IMR-90 (cell line): ENCODE results near the gene PALM. TPM values are rescaled to one million over a fixed set of nuclear protein-coding genes. Genes with fewer than 3 reads are reported as not detected.

ENCODE experiments used
- ATAC-seq: fragments of 200-7000 bp; cut with Tn5 transposase; 2 replicates; pipeline ENCODE4 v1.9.1; 2020; ENCODE audit warnings: low read depth, mild to moderate bottlenecking, moderate library complexity
- BruUV-seq: library from RNA; stranded (reverse); fragments of 400-500 nt; replicated peaks from 2 replicates; lab custom pipeline; 2021; lab: Mats Ljungman, UMichigan
- CTCF ChIA-PET: fragments of 300-600 bp; formaldehyde crosslinking; extraction: SDS; loops from one replicate; lab custom pipeline; 2021; ENCODE audit warnings: antibody characterized with exemption; lab: Yijun Ruan, JAX
- POLR2A ChIA-PET: fragments of 300-600 bp; sonication (Branson Sonifier 250); formaldehyde crosslinking; loops from one replicate; lab custom pipeline; 2022; ENCODE audit warnings: antibody characterized with exemption; ENCODE audit not compliant: unreplicated experiment; lab: Charles Lee
- DNase-seq: peaks from one replicate; pipeline ENCODE4 v3.0.0; 2013
- H2AFZ ChIP-seq: replicated peaks from 2 replicates; pipeline ENCODE3; 2013; ENCODE audit warnings: low read length, mild to moderate bottlenecking; ENCODE audit not compliant: poor library complexity
- H2AK5ac ChIP-seq: 2 replicates; pipeline ENCODE4 v1.6.1; 2013; ENCODE audit warnings: low read depth, low read length, inconsistent platforms
- H2AK9ac ChIP-seq: replicated peaks from 2 replicates; pipeline ENCODE3; 2013; ENCODE audit warnings: mild to moderate bottlenecking, low read depth, low read length, moderate library complexity; ENCODE audit not compliant: poor library complexity
- H2BK120ac ChIP-seq: 2 replicates; pipeline ENCODE4 v1.6.1; 2013; ENCODE audit warnings: low read depth, low read length, inconsistent platforms
- H2BK15ac ChIP-seq: 3 replicates; pipeline ENCODE4 v1.6.1; 2013; ENCODE audit warnings: low read depth, low read length, inconsistent platforms
- H2BK20ac ChIP-seq: 2 replicates; pipeline ENCODE4 v1.6.1; 2013; ENCODE audit warnings: low read depth, mild to moderate bottlenecking, inconsistent platforms, low read length, moderate library complexity
- H2BK5ac ChIP-seq: 2 replicates; pipeline ENCODE4 v1.6.1; 2013; ENCODE audit warnings: mild to moderate bottlenecking, low read depth, low read length, inconsistent platforms; ENCODE audit not compliant: poor library complexity, severe bottlenecking
- H3K14ac ChIP-seq: replicated peaks from 2 replicates; pipeline ENCODE4 v1.6.1; 2013; ENCODE audit warnings: low read depth, low read length, inconsistent platforms
- H3K18ac ChIP-seq: 2 replicates; pipeline ENCODE4 v1.6.1; 2013; ENCODE audit warnings: low read depth, low read length, control low read depth
- H3K23ac ChIP-seq: 2 replicates; pipeline ENCODE4 v1.6.1; 2013; ENCODE audit warnings: low read depth, low read length, inconsistent platforms
- H3K27ac ChIP-seq: 2 replicates; pipeline ENCODE4 v1.5.1; 2013; ENCODE audit warnings: mild to moderate bottlenecking, control low read depth, low read length; ENCODE audit not compliant: insufficient read depth
- H3K27me3 ChIP-seq: 2 replicates; pipeline ENCODE4 v1.6.1; 2013; ENCODE audit warnings: low read length; ENCODE audit not compliant: control insufficient read depth, insufficient read depth
- H3K36me3 ChIP-seq: 2 replicates; pipeline ENCODE4 v1.6.1; 2013; ENCODE audit warnings: low read length, mixed read lengths; ENCODE audit not compliant: control insufficient read depth, insufficient read depth
- H3K4ac ChIP-seq: 2 replicates; pipeline ENCODE4 v1.6.1; 2013; ENCODE audit warnings: low read depth, low read length, inconsistent platforms
- H3K4me1 ChIP-seq: 2 replicates; pipeline ENCODE4 v1.6.1; 2013; ENCODE audit warnings: low read length, mixed read lengths; ENCODE audit not compliant: control insufficient read depth, insufficient read depth
- H3K4me2 ChIP-seq: 2 replicates; pipeline ENCODE4 v1.6.1; 2013; ENCODE audit warnings: low read depth, mild to moderate bottlenecking, control low read depth, low read length, moderate library complexity
- H3K4me3 ChIP-seq: 2 replicates; pipeline ENCODE4 v1.5.1; 2013; ENCODE audit warnings: low read depth, mild to moderate bottlenecking, control low read depth, low read length, moderate library complexity; ENCODE audit not compliant: insufficient read depth
- H3K56ac ChIP-seq: 2 replicates; pipeline ENCODE4 v1.6.1; 2013; ENCODE audit warnings: low read length, inconsistent platforms; ENCODE audit not compliant: insufficient read depth; ENCODE audit errors: extremely low read depth
- H3K79me1 ChIP-seq, 2 experiments: 2 replicates each; pipeline ENCODE4 v1.6.1; 2013; ENCODE audit warnings: low read length in 2 of 2, inconsistent platforms in 1 of 2, low read depth in 1 of 2
- H3K9ac ChIP-seq: 2 replicates; pipeline ENCODE4 v1.6.1; 2013; ENCODE audit warnings: low read depth, low read length, control low read depth
- H3K9me1 ChIP-seq: 2 replicates; pipeline ENCODE4 v1.6.1; 2013; ENCODE audit warnings: low read length, inconsistent platforms; ENCODE audit not compliant: insufficient read depth
- H3K9me3 ChIP-seq: 2 replicates; pipeline ENCODE4 v1.6.1; 2013; ENCODE audit warnings: low read length; ENCODE audit not compliant: control insufficient read depth, insufficient read depth
- H4K20me1 ChIP-seq: 2 replicates; pipeline ENCODE4 v1.6.1; 2013; ENCODE audit warnings: low read length, inconsistent platforms; ENCODE audit not compliant: insufficient read depth
- H4K5ac ChIP-seq: 2 replicates; pipeline ENCODE4 v1.6.1; 2013; ENCODE audit warnings: mild to moderate bottlenecking, low read depth, low read length, control low read depth
- H4K8ac ChIP-seq, 2 experiments: 2 replicates each; pipeline ENCODE4 v1.6.1; 2013; ENCODE audit warnings: low read depth in 2 of 2, low read length in 2 of 2, control low read depth in 1 of 2, inconsistent platforms in 1 of 2
- H4K91ac ChIP-seq: 2 replicates; pipeline ENCODE4 v1.6.1; 2013; ENCODE audit warnings: low read depth, low read length, inconsistent platforms; ENCODE audit not compliant: insufficient read depth
- BHLHE40 ChIP-seq: fragments of 150-350 bp; IDR thresholded peaks from 2 replicates; pipeline ENCODE4 v1.6.1; 2016; ENCODE audit warnings: mild to moderate bottlenecking, low read depth, low read length
- CEBPB ChIP-seq: IDR thresholded peaks from 2 replicates; pipeline ENCODE4 v1.6.1; 2012; ENCODE audit warnings: low read depth, low read length, improper control_type of control experiment
- CHD1 ChIP-seq: IDR thresholded peaks from 2 replicates; pipeline ENCODE4 v1.6.1; 2012; ENCODE audit warnings: low read depth, low read length, improper control_type of control experiment
- CTCF ChIP-seq: conservative IDR thresholded peaks from 2 replicates; pipeline ENCODE4 v1.5.1; 2012; ENCODE audit warnings: mild to moderate bottlenecking, low read depth, low read length, improper control_type of control experiment
- FOS ChIP-seq: fragments of 150-350 bp; IDR thresholded peaks from 2 replicates; pipeline ENCODE4 v1.6.1; 2016; ENCODE audit warnings: low read depth, low read length
- MAFK ChIP-seq: IDR thresholded peaks from 2 replicates; pipeline ENCODE4 v1.6.1; 2012; ENCODE audit warnings: low read depth, low read length, improper control_type of control experiment
- MAZ ChIP-seq: IDR thresholded peaks from 2 replicates; pipeline ENCODE4 v1.6.1; 2012; ENCODE audit warnings: low read depth, mild to moderate bottlenecking, low read length, improper control_type of control experiment, moderate library complexity, borderline replicate concordance
- MXI1 ChIP-seq: IDR thresholded peaks from 2 replicates; pipeline ENCODE4 v1.6.1; 2012; ENCODE audit warnings: low read depth, mild to moderate bottlenecking, low read length, moderate library complexity, borderline replicate concordance
- NFE2L2 ChIP-seq: fragments of 150-350 bp; IDR thresholded peaks from 2 replicates; pipeline ENCODE4 v1.6.1; 2016; ENCODE audit warnings: low read depth, mild to moderate bottlenecking, low read length
- POLR2A ChIP-seq: IDR thresholded peaks from 2 replicates; pipeline ENCODE4 v1.6.1; 2012; ENCODE audit warnings: mild to moderate bottlenecking, low read depth, low read length
- RAD21 ChIP-seq: IDR thresholded peaks from 2 replicates; pipeline ENCODE4 v1.6.1; 2012; ENCODE audit warnings: low read length, improper control_type of control experiment
- RCOR1 ChIP-seq: IDR thresholded peaks from 2 replicates; pipeline ENCODE4 v1.6.1; 2012; ENCODE audit warnings: mild to moderate bottlenecking, low read length, improper control_type of control experiment; ENCODE audit not compliant: insufficient replicate concordance
- RFX5 ChIP-seq: IDR thresholded peaks from 2 replicates; pipeline ENCODE4 v1.8.0; 2012; ENCODE audit warnings: low read depth, mild to moderate bottlenecking, low read length, moderate library complexity
- SMC3 ChIP-seq: fragments of 150-350 bp; IDR thresholded peaks from 2 replicates; pipeline ENCODE4 v1.6.1; 2016; ENCODE audit warnings: low read depth, mild to moderate bottlenecking, antibody characterized with exemption, low read length, moderate library complexity
- USF2 ChIP-seq: fragments of 150-350 bp; IDR thresholded peaks from 2 replicates; pipeline ENCODE4 v1.6.1; 2017; ENCODE audit warnings: mild to moderate bottlenecking, antibody characterized with exemption, low read length, low read depth
- WGBS, 2 experiments: methylation state at CpG; one replicate each; pipeline versions ENCODE4 v1.1.5 to v1.1.7; 2013; ENCODE audit warnings: missing lambda C conversion rate in 2 of 2; ENCODE audit not compliant: insufficient read length in 1 of 2; ENCODE audit errors: extremely low coverage in 2 of 2; 5-methylcytosine and 5-hydroxymethylcytosine counted together
- dilution Hi-C: fragments of 300-500 bp; cut with HindIII; formaldehyde crosslinking; loops from one replicate; pipeline ENCODE4 v1.14.3; 2018; ENCODE audit warnings: low sequenced_read_pairs; ENCODE audit not compliant: unreplicated experiment
- in situ Hi-C: fragments of 300-500 bp; cut with MboI; formaldehyde crosslinking; loops from 3 replicates; pipeline ENCODE4 v1.14.3; 2019; ENCODE audit warnings: low sequenced_read_pairs, inconsistent platforms, mixed read lengths
- intact Hi-C: fragments of 100-400 bp; cut with micrococcal nuclease; formaldehyde crosslinking; loops from 2 replicates; pipeline ENCODE4 v1.10.0; 2022
- polyA plus RNA-seq, 3 experiments: library from polyadenylated mRNA; depleted of rRNA; stranded (reverse); fragments of >200 nt; gene quantifications; 2 replicates each; pipeline ENCODE4 v1.2.3, GENCODE V29; 2012; ENCODE audit warnings: low replicate concordance in 1 of 3
- total RNA-seq: library from RNA; depleted of rRNA; stranded (reverse); fragments of >200 nt; gene quantifications from 2 replicates; pipeline ENCODE4 v1.2.3, GENCODE V29; 2012
- TF ChIP-seq, protein P1 (sequence below): fragments of 150-350 bp; IDR thresholded peaks from 2 replicates; pipeline ENCODE4 v1.6.1; 2016; ENCODE audit warnings: low read depth, mild to moderate bottlenecking, low read length, moderate library complexity, borderline replicate concordance

Gene PALM
- total and polyA plus RNA-seq, 2 of the 4 experiments (the other 2 are of a cell fraction), result 2.2 to 7.4 TPM

DNA sequence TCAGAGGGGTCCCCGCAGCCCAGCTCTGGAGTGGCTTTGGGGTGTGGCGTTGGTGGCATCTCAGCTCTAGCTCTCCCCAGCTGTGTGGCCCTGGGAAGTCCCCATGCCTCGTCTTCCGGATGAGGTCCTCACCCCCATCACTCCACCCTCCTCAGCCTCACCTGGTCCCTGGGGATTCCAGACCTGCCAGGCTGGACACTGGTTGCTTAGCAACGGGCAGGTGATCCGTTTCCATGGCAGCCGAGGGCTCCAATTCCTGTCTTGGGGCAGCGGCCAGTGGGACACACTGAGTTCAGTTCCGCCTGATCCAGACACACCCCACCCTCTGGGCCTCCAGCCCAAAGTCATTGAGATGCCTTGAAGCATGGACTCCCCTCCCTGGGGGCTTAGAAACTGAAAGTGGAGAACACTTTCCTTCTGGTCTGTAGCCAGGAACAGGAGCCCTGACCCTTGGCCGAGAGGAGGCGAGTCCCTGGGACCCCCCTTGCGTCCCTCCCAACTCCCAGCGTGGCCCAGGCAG is 34.5 kb downstream of the PALM start:
- ChIA-PET POLR2A (no interaction called here), CTCF (no interaction called here)
- no peak overlapping the region for H3K56ac ChIP-seq
- no peak for ATAC-seq
- H4K20me1 ChIP-seq, result no peaks in the 10 kb centered on the region
- no peak overlapping the region for H2AK9ac ChIP-seq
- dilution Hi-C loops (no loop called here), intact Hi-C loops (no loop called here), in situ Hi-C loops (no loop called here)
- H3K9ac ChIP-seq, result no peak overlapping the region
- BruUV-seq, result no TSS peak
- H4K91ac ChIP-seq, result no peak overlapping the region
- H2AK5ac ChIP-seq, result no peak overlapping the region
- H3K36me3 ChIP-seq, result peaks cover 6% of the 10 kb centered on the region; the same call in 1 of the 2 replicates
- H3K9me1 ChIP-seq, result no peaks in the 10 kb centered on the region
- no peak overlapping the region for H2AFZ ChIP-seq
- no peak overlapping the region for H4K8ac ChIP-seq
- no peak for DNase-seq
- no peak overlapping the region for H2BK5ac ChIP-seq
- no peak overlapping the region for H4K5ac ChIP-seq
- no peak overlapping the region for H3K4ac ChIP-seq
- no peak overlapping the region for H2BK20ac ChIP-seq
- H3K18ac ChIP-seq, result no peak overlapping the region
- H3K27me3 ChIP-seq, result no peaks in the 10 kb centered on the region
- H3K4me3 ChIP-seq, result no peak overlapping the region
- no CpG with 5 or more reads among the region's 13 CpGs for WGBS, 2 experiments
- H3K79me1 ChIP-seq, result no peaks in the 10 kb centered on the region
- no peak overlapping the region for H2BK120ac ChIP-seq
- H3K27ac ChIP-seq, result no peak overlapping the region
- TF ChIP-seq, protein P1, sequence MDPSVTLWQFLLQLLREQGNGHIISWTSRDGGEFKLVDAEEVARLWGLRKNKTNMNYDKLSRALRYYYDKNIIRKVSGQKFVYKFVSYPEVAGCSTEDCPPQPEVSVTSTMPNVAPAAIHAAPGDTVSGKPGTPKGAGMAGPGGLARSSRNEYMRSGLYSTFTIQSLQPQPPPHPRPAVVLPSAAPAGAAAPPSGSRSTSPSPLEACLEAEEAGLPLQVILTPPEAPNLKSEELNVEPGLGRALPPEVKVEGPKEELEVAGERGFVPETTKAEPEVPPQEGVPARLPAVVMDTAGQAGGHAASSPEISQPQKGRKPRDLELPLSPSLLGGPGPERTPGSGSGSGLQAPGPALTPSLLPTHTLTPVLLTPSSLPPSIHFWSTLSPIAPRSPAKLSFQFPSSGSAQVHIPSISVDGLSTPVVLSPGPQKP, result no peak
- TF ChIP-seq CEBPB (no peak), MAFK (no peak), BHLHE40 (no peak), NFE2L2 (no peak), MAZ (no peak), RFX5 (no peak), FOS (no peak), USF2 (no peak), RCOR1 (no peak), MXI1 (no peak), POLR2A (no peak), SMC3 (no peak), CTCF (no peak), RAD21 (no peak), CHD1 (no peak)
- H3K4me2 ChIP-seq, result no peak overlapping the region
- H3K14ac ChIP-seq, result no peak overlapping the region
- H3K23ac ChIP-seq, result no peak overlapping the region
- H3K4me1 ChIP-seq, result no peaks in the 10 kb centered on the region
- peaks cover 30% of the 10 kb centered on the region for H3K9me3 ChIP-seq
- no peak overlapping the region for H2BK15ac ChIP-seq
